ENCODE results near the gene OR52M1. TPM values are rescaled to one million over a fixed set of nuclear protein-coding genes. Genes with fewer than 3 reads are reported as not detected.

The OR52M1 gene
- polyA plus RNA-seq, 3 donors from 2014 or later: not detected

DNA sequence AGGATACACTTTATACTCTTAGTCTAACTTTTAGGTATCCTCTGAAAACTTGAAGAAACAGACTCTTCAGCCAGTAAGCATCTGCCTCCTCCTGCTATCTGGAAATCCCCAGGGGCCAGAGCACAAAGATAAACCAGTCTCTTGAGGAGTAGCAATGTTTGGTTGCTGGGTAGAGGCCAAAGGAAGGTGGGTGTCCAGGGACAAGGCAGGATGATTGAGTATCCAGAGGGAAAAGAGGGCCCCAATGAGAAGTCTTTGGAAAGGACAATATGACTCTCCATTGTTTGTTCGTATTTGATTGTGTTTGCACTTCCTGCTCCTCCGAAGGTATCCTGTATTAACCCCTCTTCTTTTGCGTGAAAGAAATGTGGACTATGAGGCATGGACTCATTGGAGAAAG, 44.0 kb downstream of the OR52M1 start:
- no peaks in the 10 kb centered on the region for H3K4me1 Mint-ChIP-seq
- H3K9me3 Mint-ChIP-seq: no peaks in the 10 kb centered on the region
- H3K4me3 Mint-ChIP-seq: no peak overlapping the region
- H3K36me3 Mint-ChIP-seq: no peaks in the 10 kb centered on the region
- peaks cover 5 to 6% (median 5%) of the 10 kb centered on the region in 3 donors for H3K27me3 Mint-ChIP-seq (ENCODE audit: low read depth in 3 of 3)
- no peak overlapping the region for H3K27ac Mint-ChIP-seq
- DNase-seq: no peak

- no peaks in the 10 kb centered on the region for H3K4me1 Mint-ChIP-seq
- H3K9me3 Mint-ChIP-seq: no peaks in the 10 kb centered on the region
- H3K27ac Mint-ChIP-seq: no peak within 1 kb of the TSS
- DNase-seq: no peak
- H3K4me3 Mint-ChIP-seq: no peak within 1 kb of the TSS
- H3K27me3 Mint-ChIP-seq (ENCODE audit: low read depth in 3 of 3): peaks cover 0 to 5% (median 0%) of the 10 kb centered on the region in 3 donors
- peaks cover 6 to 21% (median 13%) of the 10 kb centered on the region in 3 donors for H3K36me3 Mint-ChIP-seq
Measured at GRCh38 chr11:4593739-4594138, 48.7 kb downstream of the OR52M1 start, which contains the start of gene OR52I1. TSS of gene OR52I1 (plus strand) at chr11:4594039. CDS start at chr11:4594039, 0 bp downstream.

Other genes starting within 250 kb of the OR52M1 start
- gene OR52B4, start 176.8 kb upstream of the OR52M1 start, polyA plus RNA-seq: not detected
- 10 to 100 TPM; 34.9 to 67.5 (median 44.2) TPM for gene TRIM21, start 151.5 kb upstream of the OR52M1 start, polyA plus RNA-seq
- gene OR52K2, start 95.9 kb upstream of the OR52M1 start, polyA plus RNA-seq: not detected
- not detected for gene OR52K1, start 62.5 kb upstream of the OR52M1 start, polyA plus RNA-seq
- not detected for gene OR52I2, start 36.6 kb downstream of the OR52M1 start, polyA plus RNA-seq
- under 1 TPM in 1 of 3 donors, not detected in 2; 0.24 TPM for gene OR52I1, start 48.8 kb downstream of the OR52M1 start, polyA plus RNA-seq
- 10 to 100 TPM; 10.3 to 18.4 (median 15.5) TPM for gene TRIM68, start 63.0 kb downstream of the OR52M1 start, polyA plus RNA-seq
- not detected for gene OR51D1, start 92.3 kb downstream of the OR52M1 start, polyA plus RNA-seq
- gene OR51E1, start 98.8 kb downstream of the OR52M1 start, polyA plus RNA-seq: not detected
- gene OR51E2, start 152.7 kb downstream of the OR52M1 start, polyA plus RNA-seq: not detected
- not detected for gene MMP26, start 159.6 kb downstream of the OR52M1 start, polyA plus RNA-seq
- not detected for gene OR51F1, start 224.7 kb downstream of the OR52M1 start, polyA plus RNA-seq